Heart left ventricle (tissue), 16 donors: Measurements from ENCODE around the gene CAPN9. TPM values are rescaled to one million over a fixed set of nuclear protein-coding genes. Genes with fewer than 3 reads are reported as not detected.

ENCODE experiments used
- ATAC-seq, 4 donors: fragments of 200-7000 bp; cut with Tn5 transposase; one replicate each; pipeline ENCODE4 v1.9.1; 2020 to 2022; ENCODE audit warnings: moderate library complexity in 4 of 4, mild to moderate bottlenecking in 3 of 4, moderate number of reproducible peaks in 1 of 4
- DNase-seq, 5 donors: peaks; one replicate each; pipeline ENCODE4 v3.0.0-alpha.2; 2020
- H3K27ac ChIP-seq, 12 donors: fragments of 200-600 bp; sonication (generic) in 4 of 12; one replicate each; pipeline versions ENCODE4 v1.5.0 to v1.8.0; 2016 to 2022; ENCODE audit warnings: mild to moderate bottlenecking in 2 of 12
- H3K27me3 ChIP-seq, 9 donors: fragments of 200-600 bp; sonication (generic) in 2 of 9; one replicate each; pipeline versions ENCODE4 v1.5.1 to v1.8.0; 2016 to 2022; ENCODE audit warnings: mild to moderate bottlenecking in 3 of 9
- H3K36me3 ChIP-seq, 9 donors: fragments of 200-600 bp; sonication (generic) in 2 of 9; one replicate each; pipeline versions ENCODE4 v1.5.0 to v1.8.0; 2018 to 2022; ENCODE audit warnings: mild to moderate bottlenecking in 2 of 9
- H3K4me1 ChIP-seq, 12 donors: fragments of 200-600 bp; sonication (generic) in 4 of 12; one replicate each; pipeline versions ENCODE4 v1.5.0 to v1.8.0; 2016 to 2022; ENCODE audit warnings: mild to moderate bottlenecking in 3 of 12
- H3K4me3 ChIP-seq, 12 donors: fragments of 200-600 bp; sonication (generic) in 4 of 12; one replicate each; pipeline versions ENCODE4 v1.5.0 to v1.8.0; 2017 to 2022; ENCODE audit warnings: mild to moderate bottlenecking in 9 of 12, moderate library complexity in 4 of 12
- H3K9me3 ChIP-seq, 12 donors: fragments of 200-600 bp; sonication (generic) in 4 of 12; one replicate each; pipeline versions ENCODE4 v1.5.0 to v1.8.0; 2016 to 2022; ENCODE audit warnings: mild to moderate bottlenecking in 1 of 12
- POLR2A ChIP-seq, 2 donors: fragments of 450-650 bp; IDR thresholded peaks; one replicate each; pipeline ENCODE4 v1.6.1; 2017; ENCODE audit warnings: antibody characterized with exemption in 2 of 2, mild to moderate bottlenecking in 2 of 2, moderate library complexity in 2 of 2
- WGBS, 4 donors: extraction: QIAGEN DNeasy Blood & Tissue Kit in 2 of 4; methylation state at CpG; one replicate each; pipeline versions ENCODE4 v1.1.5 to v1.1.7; 2013 to 2018; 5-methylcytosine and 5-hydroxymethylcytosine counted together
- intact Hi-C, 10 donors: fragments of 100-400 bp; cut with DNase I; formaldehyde crosslinking; loops; one replicate each; pipeline versions ENCODE4 v1.11.1 to v1.14.2; 2022
- polyA plus RNA-seq, 2 donors: library from polyadenylated mRNA; stranded (reverse); fragments of 200-250 nt; gene quantifications; one replicate each; pipeline ENCODE4 v1.2.3, GENCODE V29; 2013
- total RNA-seq, 9 donors: library from RNA; depleted of rRNA in 2 of 9; stranded (reverse); fragments of >200 nt in 2 of 9; fragmentation: NEBNext Ultra II Directional in 3 of 9; extraction: Animal tissue kit (Norgen Biotek cat#: 25700) in 3 of 9; gene quantifications; one replicate each; pipeline versions ENCODE4 v1.1.0 to v1.2.4, GENCODE V29; 2016 to 2023
- TF ChIP-seq, protein P1 (sequence below), 12 donors: fragments of 200-600 bp; sonication (generic) in 4 of 12; IDR thresholded peaks; one replicate each; pipeline versions ENCODE4 v1.5.0 to v1.8.0; 2018 to 2022; ENCODE audit warnings: antibody characterized with exemption in 12 of 12, mild to moderate bottlenecking in 5 of 12
- donor health status: ischemic (EF 13 %, LVEDD 7.1; RV severe dilation, severe dysfunction).
- donor health status: healthy with polysubstance abuse.
- donor health status: DM: no; HTN: yes; CAD: no.
- donor health status: DM: no; HTN: no; CAD: no.
- donor health status: ischemic (EF 25% LVEDD 6.9; RV normal size, moderate dysfunction).
- donor health status: ischemic (EF 25% LVEDD 5.7; RV mildly dilated, moderate dysfunction).
- donor health status: healthy.
- donor health status: DM: yes; HTN: yes; CAD: no.
- donor health status: ischemic (EF 35%, LVEDD 5.7; RV mildly dilated, moderate dysfunction).
- donor health status: nonischemic (EF 11% LVEDD 7.7; RV severe dilation, severe dysfunction).
- donor health status: DM: yes; HTN: yes; CAD: no.
- donor health status: PGD.
- donor health status: ischemic (EF 29% LVEDD 5.4; RV normal size, mild dysfunction).
- donor health status: nonischemic (EF 23%, LVEDD 6.1; RV moderate dilation, normal function).

CAPN9 gene
- total and polyA plus RNA-seq, 11 donors, result 0.04 to 0.31 (median 0.17) TPM; not detected in 7

DNA sequence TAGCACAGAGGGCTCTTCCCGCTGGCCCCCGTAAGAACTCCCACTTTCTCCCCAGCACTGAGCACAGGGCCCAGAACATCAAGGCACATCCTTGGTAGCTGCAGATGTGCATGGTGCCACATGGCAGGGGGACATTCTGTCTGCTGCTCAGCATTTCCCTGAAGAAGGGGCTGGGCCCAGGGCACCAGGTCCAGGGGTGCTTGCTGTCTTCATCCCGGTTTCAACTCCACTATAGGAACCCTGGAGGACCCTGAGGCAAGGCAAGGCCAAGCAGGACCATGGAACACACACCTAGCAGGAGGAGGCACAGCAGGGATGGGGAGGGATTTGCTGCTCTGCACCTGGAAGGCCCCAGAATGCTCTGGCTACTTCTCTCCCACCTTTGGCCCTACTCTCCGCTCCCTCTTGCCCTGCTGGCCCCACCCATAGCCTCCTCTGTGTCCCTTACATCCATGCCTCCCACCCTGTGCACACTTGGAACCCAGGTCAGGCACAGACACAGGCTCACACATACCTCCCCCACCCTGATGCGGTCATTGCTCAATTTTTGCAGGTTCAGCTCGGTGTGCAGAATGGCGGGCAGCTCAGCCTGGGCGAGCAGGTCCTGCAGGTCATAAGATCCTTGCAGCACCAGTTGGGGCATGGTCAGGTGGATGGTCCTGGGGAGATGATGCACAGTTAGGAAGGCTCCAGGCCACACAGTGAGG, 43.4 kb upstream of the CAPN9 start:
- DNase-seq, result no peak
- Histone ChIP-seq H3K36me3 (peaks cover 0 to 41% (median 20%) of the 10 kb centered on the region in 9 donors), H3K27ac (no peak overlapping the region), H3K9me3 (no peaks in the 10 kb centered on the region), H3K27me3 (no peaks in the 10 kb centered on the region), H3K4me3 (no peak overlapping the region), H3K4me1 (peaks cover 0 to 7% (median 0%) of the 10 kb centered on the region in 12 donors)
- TF ChIP-seq, protein P1, sequence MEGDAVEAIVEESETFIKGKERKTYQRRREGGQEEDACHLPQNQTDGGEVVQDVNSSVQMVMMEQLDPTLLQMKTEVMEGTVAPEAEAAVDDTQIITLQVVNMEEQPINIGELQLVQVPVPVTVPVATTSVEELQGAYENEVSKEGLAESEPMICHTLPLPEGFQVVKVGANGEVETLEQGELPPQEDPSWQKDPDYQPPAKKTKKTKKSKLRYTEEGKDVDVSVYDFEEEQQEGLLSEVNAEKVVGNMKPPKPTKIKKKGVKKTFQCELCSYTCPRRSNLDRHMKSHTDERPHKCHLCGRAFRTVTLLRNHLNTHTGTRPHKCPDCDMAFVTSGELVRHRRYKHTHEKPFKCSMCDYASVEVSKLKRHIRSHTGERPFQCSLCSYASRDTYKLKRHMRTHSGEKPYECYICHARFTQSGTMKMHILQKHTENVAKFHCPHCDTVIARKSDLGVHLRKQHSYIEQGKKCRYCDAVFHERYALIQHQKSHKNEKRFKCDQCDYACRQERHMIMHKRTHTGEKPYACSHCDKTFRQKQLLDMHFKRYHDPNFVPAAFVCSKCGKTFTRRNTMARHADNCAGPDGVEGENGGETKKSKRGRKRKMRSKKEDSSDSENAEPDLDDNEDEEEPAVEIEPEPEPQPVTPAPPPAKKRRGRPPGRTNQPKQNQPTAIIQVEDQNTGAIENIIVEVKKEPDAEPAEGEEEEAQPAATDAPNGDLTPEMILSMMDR (IDR thresholded peaks at IDR 0.05), result no peak
- TF ChIP-seq POLR2A (IDR thresholded peaks at IDR 0.05), result no peak
- 95 to 97% (median 96%) methylated on average over 6 to 8 of the region's 8 CpGs for WGBS, 4 donors
- ATAC-seq, result no peak
- intact Hi-C loops, result no loop called here

DNA sequence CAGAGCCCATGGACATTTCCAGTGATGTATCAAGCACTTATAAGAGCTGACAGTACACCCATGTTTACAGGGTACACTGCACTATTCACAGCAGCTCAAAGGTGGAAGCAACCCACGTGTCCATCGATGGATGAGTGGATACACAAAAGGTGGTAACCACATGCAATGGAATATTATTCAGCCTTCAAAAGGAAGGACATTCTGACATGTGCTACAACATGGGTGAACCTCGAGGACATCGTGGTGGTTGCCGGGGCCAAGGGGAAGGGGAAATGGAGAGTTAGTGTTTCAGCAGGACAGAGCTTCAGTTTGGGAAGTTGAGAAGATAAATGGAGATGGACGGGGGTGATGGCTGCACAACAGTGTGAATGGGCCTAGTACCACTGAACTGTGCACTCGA, 42.4 kb upstream of the CAPN9 start:
- no peaks in the 10 kb centered on the region for H3K27me3 ChIP-seq

DNA sequence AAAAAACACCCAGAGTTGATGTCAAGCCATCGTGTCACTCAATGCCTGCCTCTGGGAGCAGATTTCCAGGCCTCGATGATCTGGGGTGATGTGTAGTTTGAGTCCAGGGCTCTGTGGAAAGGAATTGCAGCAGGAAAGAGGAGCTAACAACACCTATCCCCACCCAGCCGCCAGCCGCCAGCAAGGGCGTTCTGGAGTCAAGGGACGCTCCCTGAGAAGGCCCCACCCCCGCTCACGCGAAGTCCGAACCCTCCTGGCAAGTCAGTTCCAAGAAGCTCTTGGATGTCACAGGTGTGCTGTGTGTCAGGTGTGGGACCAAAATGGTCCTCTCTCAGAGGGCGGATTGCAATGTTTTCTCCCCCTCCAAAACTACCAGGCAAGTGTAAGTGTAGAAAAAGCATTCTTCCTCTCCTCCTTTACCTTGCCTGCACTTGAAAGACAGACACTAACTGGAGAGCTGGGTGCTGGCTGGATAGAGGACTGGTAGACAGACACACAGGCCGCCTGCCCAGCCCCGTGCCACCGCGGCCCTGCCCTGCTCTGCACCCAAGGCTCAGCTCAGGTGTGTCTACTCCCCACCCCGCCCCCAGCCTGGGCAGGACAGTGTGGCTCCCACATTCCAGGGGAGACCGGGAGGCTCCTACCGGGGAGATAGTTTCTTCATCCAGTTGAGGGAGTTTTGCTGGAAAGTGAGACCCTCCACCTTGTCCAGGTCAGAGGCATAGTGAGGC, 41.7 kb upstream of the CAPN9 start:
- Histone ChIP-seq H3K9me3 (no peaks in the 10 kb centered on the region), H3K36me3 (peaks cover 0 to 57% (median 25%) of the 10 kb centered on the region in 9 donors), H3K27me3 (no peaks in the 10 kb centered on the region), H3K4me1 (peaks cover 0 to 16% (median 0%) of the 10 kb centered on the region in 12 donors), H3K27ac (no peak overlapping the region), H3K4me3 (no peak overlapping the region)
- intact Hi-C loops, result no loop called here
- DNase-seq, result no peak
- TF ChIP-seq, protein P1 (IDR thresholded peaks at IDR 0.05), result no peak
- TF ChIP-seq POLR2A (IDR thresholded peaks at IDR 0.05), result no peak
- no peak for ATAC-seq
- WGBS, 4 donors, result 86 to 92% (median 90%) methylated on average over 18 of the region's 18 CpGs

More for the DNA sequence above, 42.4 kb upstream of the CAPN9 start:
- no peak for TF ChIP-seq POLR2A (IDR thresholded peaks at IDR 0.05)
- TF ChIP-seq, protein P1 (IDR thresholded peaks at IDR 0.05), result no peak
- Histone ChIP-seq H3K4me3 (no peak overlapping the region), H3K9me3 (no peaks in the 10 kb centered on the region), H3K36me3 (peaks cover 0 to 51% (median 24%) of the 10 kb centered on the region in 9 donors), H3K4me1 (peaks cover 0 to 16% (median 0%) of the 10 kb centered on the region in 12 donors), H3K27ac (no peak overlapping the region)
- DNase-seq (no peak), ATAC-seq (no peak)
- WGBS, 4 donors, result 87 to 92% (median 91%) methylated on average over 7 of the region's 7 CpGs
- intact Hi-C loops, result no loop called here

DNA sequence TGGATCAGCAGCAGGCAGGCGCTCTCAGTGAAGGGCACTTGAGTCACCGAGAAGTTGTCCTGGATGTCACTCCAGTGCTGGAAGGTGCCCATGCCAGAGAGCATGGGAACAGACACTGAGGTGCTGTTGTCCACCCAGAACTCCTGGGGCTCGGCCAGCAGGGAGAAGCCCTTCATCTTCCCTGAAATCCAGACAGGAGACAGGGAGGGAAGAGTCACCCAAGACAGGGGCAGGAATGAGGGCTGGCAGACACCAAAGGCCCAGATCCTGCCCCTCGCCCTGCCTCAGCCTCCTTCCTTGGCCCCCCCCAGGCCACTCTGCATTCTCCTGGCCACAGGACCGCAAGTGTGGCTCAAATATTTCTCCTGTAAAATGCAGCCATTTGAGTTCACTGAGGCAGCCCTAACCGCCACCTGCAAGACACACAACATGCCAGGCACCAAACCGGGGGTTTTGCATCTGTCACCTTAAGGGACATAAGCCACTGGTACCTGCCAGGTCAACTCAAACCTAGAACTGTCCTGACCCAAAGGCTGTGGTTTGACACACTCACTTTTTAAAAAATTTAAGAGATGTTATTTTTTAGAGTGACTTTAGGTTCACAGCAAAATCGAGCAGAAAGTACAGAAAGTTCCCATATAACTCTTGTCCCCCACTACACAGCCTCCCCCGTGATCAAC, 41.0 kb upstream of the CAPN9 start:
- no peak for TF ChIP-seq POLR2A (IDR thresholded peaks at IDR 0.05)
- TF ChIP-seq, protein P1 (IDR thresholded peaks at IDR 0.05), result no peak
- H3K36me3 ChIP-seq, result peaks cover 0 to 59% (median 25%) of the 10 kb centered on the region in 9 donors
- H3K4me3 ChIP-seq, result no peak overlapping the region
- WGBS, 4 donors, result 82 to 91% (median 86%) methylated on average over 8 to 9 of the region's 9 CpGs
- H3K27ac ChIP-seq, result no peak overlapping the region
- no peaks in the 10 kb centered on the region for H3K9me3 ChIP-seq
- no peak for ATAC-seq
- no peaks in the 10 kb centered on the region for H3K27me3 ChIP-seq
- peaks cover 0 to 20% (median 0%) of the 10 kb centered on the region in 12 donors for H3K4me1 ChIP-seq
- no peak for DNase-seq
- intact Hi-C loops, result no loop called here
